Activated CD4-positive, alpha-beta memory T cell treated with anti-CD3 and anti-CD28 coated beads, Interleukin-2, amount 10 ng/mL, durations not matched to agents 7 days and 5 days (primary cell): ENCODE results near the gene BMI1. TPM values are rescaled to one million over a fixed set of nuclear protein-coding genes. Genes with fewer than 3 reads are reported as not detected.

Source experiments
- CTCF ChIA-PET: fragments of 350-600 bp; sonication (Branson Sonifier 250); formaldehyde crosslinking; loops from one replicate; lab custom pipeline; 2021; ENCODE audit warnings: antibody characterized with exemption, inconsistent platforms; lab: Charles Lee
- POLR2A ChIA-PET: fragments of 350-600 bp; sonication (Branson Sonifier 250); formaldehyde crosslinking; loops from one replicate; lab custom pipeline; 2021; ENCODE audit warnings: antibody characterized with exemption; lab: Charles Lee
- DNase-seq: peaks from one replicate; pipeline ENCODE4 v3.0.0-alpha.2; 2020
- H3K27ac Mint-ChIP-seq: one replicate; pipeline ENCODE4 v1.8.0; 2021; ENCODE audit warnings: mild to moderate bottlenecking, mixed read lengths
- H3K27me3 Mint-ChIP-seq: one replicate; pipeline ENCODE4 v1.8.0; 2021; ENCODE audit warnings: mixed read lengths
- H3K36me3 Mint-ChIP-seq: one replicate; pipeline ENCODE4 v1.8.0; 2021; ENCODE audit warnings: low read depth, mixed read lengths
- H3K4me1 Mint-ChIP-seq: one replicate; pipeline ENCODE4 v1.8.0; 2021; ENCODE audit warnings: mixed read lengths
- H3K4me3 Mint-ChIP-seq: one replicate; pipeline ENCODE4 v1.8.0; 2021; ENCODE audit warnings: mild to moderate bottlenecking, mixed read lengths
- H3K9me3 Mint-ChIP-seq: one replicate; pipeline ENCODE4 v1.8.0; 2021; ENCODE audit warnings: mixed read lengths
- total RNA-seq, 2 experiments: library from RNA; stranded (reverse); gene quantifications; one replicate each; pipeline ENCODE4 v1.2.3, GENCODE V29; 2021

BMI1 gene
- total RNA-seq, 2 experiments from 2014 or later, result 64.0 to 66.5 TPM

GRCh38 chr10:22364407-22365140 lies 43.7 kb downstream of the BMI1 start:
- H3K9me3 Mint-ChIP-seq, result no peaks in the 10 kb centered on the region
- H3K27ac Mint-ChIP-seq, result no peak overlapping the region
- ChIA-PET POLR2A (interaction anchor here (1.2 kb wide), 1 partner anchor 24 kb away, joined by 4 read pairs; no protein-coding TSS in a partner anchor), CTCF (no interaction called here)
- peaks cover 29% of the 10 kb centered on the region for H3K4me1 Mint-ChIP-seq
- no peaks in the 10 kb centered on the region for H3K27me3 Mint-ChIP-seq
- peaks cover 3% of the 10 kb centered on the region for H3K36me3 Mint-ChIP-seq
- H3K4me3 Mint-ChIP-seq, result no peak overlapping the region
- DNase-seq, result no peak

- peaks cover 33% of the 10 kb centered on the region for H3K4me1 Mint-ChIP-seq
Measured at GRCh38 chr10:22365233-22365632, 44.3 kb downstream of the BMI1 start.

GRCh38 chr10:22365644-22366434 lies 44.9 kb downstream of the BMI1 start:
- ChIA-PET POLR2A (interaction anchor here (0.9 to 1.4 kb wide), 3 partner anchors 26 to 136 kb away, joined by 4 read pairs; no protein-coding TSS in a partner anchor), CTCF (no interaction called here)
- DNase-seq, result no peak
- Mint-ChIP-seq H3K4me1 (peaks cover 35% of the 10 kb centered on the region), H3K27ac (no peak overlapping the region), H3K9me3 (no peaks in the 10 kb centered on the region), H3K4me3 (no peak overlapping the region), H3K27me3 (no peaks in the 10 kb centered on the region), H3K36me3 (peaks cover 3% of the 10 kb centered on the region)

More at GRCh38 chr10:22365233-22365632, 44.3 kb downstream of the BMI1 start:
- H3K27me3 Mint-ChIP-seq, result no peaks in the 10 kb centered on the region
- ChIA-PET CTCF (no interaction called here), POLR2A (interaction anchor here (1.2 kb wide), 1 partner anchor 25 kb away, joined by 4 read pairs; no protein-coding TSS in a partner anchor)
- H3K9me3 Mint-ChIP-seq, result no peaks in the 10 kb centered on the region
- H3K4me3 Mint-ChIP-seq, result no peak overlapping the region
- DNase-seq, result no peak
- peaks cover 3% of the 10 kb centered on the region for H3K36me3 Mint-ChIP-seq
- no peak overlapping the region for H3K27ac Mint-ChIP-seq

GRCh38 chr10:22366435-22366703 lies 45.5 kb downstream of the BMI1 start:
- Mint-ChIP-seq H3K27ac (no peak overlapping the region), H3K9me3 (no peaks in the 10 kb centered on the region), H3K4me1 (peaks cover 35% of the 10 kb centered on the region), H3K27me3 (no peaks in the 10 kb centered on the region), H3K4me3 (no peak overlapping the region), H3K36me3 (peaks cover 3% of the 10 kb centered on the region)
- no peak for DNase-seq
- ChIA-PET CTCF (interaction anchor here (0.7 kb wide), 1 partner anchor 52 kb away, joined by 3 read pairs; no protein-coding TSS in a partner anchor), POLR2A (interaction anchor here (0.9 to 1.4 kb wide), 2 partner anchors 70 to 136 kb away, joined by 4 read pairs; no protein-coding TSS in a partner anchor)

GRCh38 chr10:22366771-22367170 lies 45.9 kb downstream of the BMI1 start:
- CTCF ChIA-PET, result interaction anchor here (0.7 kb wide), 1 partner anchor 52 kb away, joined by 3 read pairs; no protein-coding TSS in a partner anchor
- H3K27me3 Mint-ChIP-seq, result no peaks in the 10 kb centered on the region

GRCh38 chr10:22367471-22367870 lies 46.6 kb downstream of the BMI1 start:
- Mint-ChIP-seq H3K4me3 (peak overlapping the region; percentile 28), H3K9me3 (no peaks in the 10 kb centered on the region), H3K36me3 (peaks cover 3% of the 10 kb centered on the region), H3K27me3 (no peaks in the 10 kb centered on the region), H3K4me1 (peaks cover 35% of the 10 kb centered on the region), H3K27ac (peak overlapping the region; percentile 55)
- DNase-seq, result no peak
- CTCF ChIA-PET, result no interaction called here
- POLR2A ChIA-PET, result interaction anchor here (0.9 to 1.4 kb wide), 2 partner anchors 27 to 69 kb away, joined by 4 read pairs; no protein-coding TSS in a partner anchor

More at GRCh38 chr10:22366771-22367170, 45.9 kb downstream of the BMI1 start:
- Mint-ChIP-seq H3K9me3 (no peaks in the 10 kb centered on the region), H3K4me3 (no peak overlapping the region), H3K4me1 (peaks cover 35% of the 10 kb centered on the region), H3K36me3 (peaks cover 3% of the 10 kb centered on the region), H3K27ac (no peak overlapping the region)
- DNase-seq, result no peak
- POLR2A ChIA-PET, result interaction anchor here (0.9 to 1.4 kb wide), 2 partner anchors 70 to 137 kb away, joined by 4 read pairs; no protein-coding TSS in a partner anchor

- Mint-ChIP-seq H3K9me3 (no peaks in the 10 kb centered on the region), H3K27ac (no peak overlapping the region), H3K27me3 (no peaks in the 10 kb centered on the region), H3K4me1 (peaks cover 35% of the 10 kb centered on the region), H3K36me3 (peaks cover 3% of the 10 kb centered on the region), H3K4me3 (no peak overlapping the region)
- CTCF ChIA-PET, result no interaction called here
- POLR2A ChIA-PET, result interaction anchor here (0.9 kb wide), 2 partner anchors 28 to 69 kb away, joined by 3 to 4 read pairs; no protein-coding TSS in a partner anchor
- no peak for DNase-seq
Measured at GRCh38 chr10:22368402-22368801, 47.5 kb downstream of the BMI1 start.

GRCh38 chr10:22368981-22369380 lies 48.1 kb downstream of the BMI1 start:
- Mint-ChIP-seq H3K27ac (no peak overlapping the region), H3K36me3 (peaks cover 3% of the 10 kb centered on the region), H3K9me3 (no peaks in the 10 kb centered on the region), H3K4me1 (peaks cover 35% of the 10 kb centered on the region), H3K4me3 (no peak overlapping the region), H3K27me3 (no peaks in the 10 kb centered on the region)
- POLR2A ChIA-PET, result no interaction called here
- CTCF ChIA-PET, result no interaction called here
- DNase-seq, result no peak

- Mint-ChIP-seq H3K4me1 (peaks cover 35% of the 10 kb centered on the region), H3K9me3 (no peaks in the 10 kb centered on the region), H3K36me3 (peaks cover 3% of the 10 kb centered on the region), H3K27ac (no peak overlapping the region), H3K27me3 (no peaks in the 10 kb centered on the region), H3K4me3 (no peak overlapping the region)
- CTCF ChIA-PET, result no interaction called here
- POLR2A ChIA-PET, result no interaction called here
- DNase-seq, result no peak
Measured at GRCh38 chr10:22369434-22370072, 48.7 kb downstream of the BMI1 start.

GRCh38 chr10:22370320-22370719 lies 49.4 kb downstream of the BMI1 start:
- ChIA-PET POLR2A (no interaction called here), CTCF (interaction anchor here (1.0 kb wide), 1 partner anchor 30 kb away, joined by 3 read pairs; no protein-coding TSS in a partner anchor)
- no peak for DNase-seq
- no peaks in the 10 kb centered on the region for H3K27me3 Mint-ChIP-seq
- H3K4me1 Mint-ChIP-seq, result peaks cover 35% of the 10 kb centered on the region
- H3K36me3 Mint-ChIP-seq, result peaks cover 3% of the 10 kb centered on the region
- H3K4me3 Mint-ChIP-seq, result no peak overlapping the region
- no peaks in the 10 kb centered on the region for H3K9me3 Mint-ChIP-seq
- H3K27ac Mint-ChIP-seq, result no peak overlapping the region

- no peak for DNase-seq
- ChIA-PET POLR2A (interaction anchor here (1.4 kb wide), 1 partner anchor 32 kb away, joined by 3 read pairs; no protein-coding TSS in a partner anchor), CTCF (interaction anchor here (1.3 kb wide), 1 partner anchor 8 kb away, joined by 3 read pairs; no protein-coding TSS in a partner anchor)
- Mint-ChIP-seq H3K9me3 (no peaks in the 10 kb centered on the region), H3K27ac (no peak overlapping the region), H3K4me3 (no peak overlapping the region), H3K36me3 (peaks cover 3% of the 10 kb centered on the region), H3K27me3 (no peaks in the 10 kb centered on the region), H3K4me1 (peaks cover 23% of the 10 kb centered on the region)
Measured at GRCh38 chr10:22372298-22372697, 51.4 kb downstream of the BMI1 start.

- Mint-ChIP-seq H3K36me3 (peaks cover 3% of the 10 kb centered on the region), H3K4me1 (peaks cover 19% of the 10 kb centered on the region), H3K4me3 (no peak overlapping the region), H3K27ac (no peak overlapping the region), H3K9me3 (no peaks in the 10 kb centered on the region), H3K27me3 (no peaks in the 10 kb centered on the region)
- POLR2A ChIA-PET, result interaction anchor here (1.0 to 1.4 kb wide), 2 partner anchors 33 to 64 kb away, joined by 3 to 4 read pairs; no protein-coding TSS in a partner anchor
- CTCF ChIA-PET, result no interaction called here
- DNase-seq, result no peak
Measured at GRCh38 chr10:22372917-22373316, 52.0 kb downstream of the BMI1 start.
